ENCODE results near the gene CENPU.
"Not testable (repeated sequence)": the region's sequence is repeated elsewhere in the genome, so short reads cannot be mapped to it uniquely, and the experiment has no call there.

CENPU gene

DNA sequence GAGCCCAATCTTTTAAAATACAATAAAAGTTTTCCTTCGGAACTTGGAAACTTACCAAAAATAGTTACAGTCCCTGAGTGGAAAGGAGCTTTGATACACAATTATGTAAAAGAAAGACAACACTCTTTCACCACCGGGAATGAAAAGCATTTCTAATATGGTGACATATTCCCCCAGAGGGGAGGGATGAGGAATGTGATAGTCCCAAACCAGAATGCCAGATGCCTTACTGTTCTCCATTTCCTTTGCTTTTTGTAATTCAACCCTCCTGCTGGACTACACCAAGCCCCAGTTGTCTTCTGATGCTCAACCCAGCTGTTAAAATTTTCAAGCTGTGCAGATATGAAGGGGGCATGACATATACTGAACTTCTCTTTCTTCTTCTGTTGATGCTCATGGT lies 80.2 kb downstream of the CENPU start:
- DNase-seq (ENCODE audit: low read depth in 1 of 2, low spot score in 1 of 2) = no peak
- Histone ChIP-seq H3K27ac (replicated peaks) (no peak overlapping the region), H3K4me3 (replicated peaks; ENCODE audit: insufficient read depth, low read length) (no peak overlapping the region), H3K27me3 (ENCODE audit: insufficient read depth, poor library complexity, severe bottlenecking) (no peaks in the 10 kb centered on the region)
- no peak for TF ChIP-seq GABPA (IDR thresholded peaks at IDR 0.05; ENCODE audit: low read depth)
- no peak for TF ChIP-seq POLR2AphosphoS5 (IDR thresholded peaks at IDR 0.05; ENCODE audit: low read depth)
- TF ChIP-seq, protein P1, sequence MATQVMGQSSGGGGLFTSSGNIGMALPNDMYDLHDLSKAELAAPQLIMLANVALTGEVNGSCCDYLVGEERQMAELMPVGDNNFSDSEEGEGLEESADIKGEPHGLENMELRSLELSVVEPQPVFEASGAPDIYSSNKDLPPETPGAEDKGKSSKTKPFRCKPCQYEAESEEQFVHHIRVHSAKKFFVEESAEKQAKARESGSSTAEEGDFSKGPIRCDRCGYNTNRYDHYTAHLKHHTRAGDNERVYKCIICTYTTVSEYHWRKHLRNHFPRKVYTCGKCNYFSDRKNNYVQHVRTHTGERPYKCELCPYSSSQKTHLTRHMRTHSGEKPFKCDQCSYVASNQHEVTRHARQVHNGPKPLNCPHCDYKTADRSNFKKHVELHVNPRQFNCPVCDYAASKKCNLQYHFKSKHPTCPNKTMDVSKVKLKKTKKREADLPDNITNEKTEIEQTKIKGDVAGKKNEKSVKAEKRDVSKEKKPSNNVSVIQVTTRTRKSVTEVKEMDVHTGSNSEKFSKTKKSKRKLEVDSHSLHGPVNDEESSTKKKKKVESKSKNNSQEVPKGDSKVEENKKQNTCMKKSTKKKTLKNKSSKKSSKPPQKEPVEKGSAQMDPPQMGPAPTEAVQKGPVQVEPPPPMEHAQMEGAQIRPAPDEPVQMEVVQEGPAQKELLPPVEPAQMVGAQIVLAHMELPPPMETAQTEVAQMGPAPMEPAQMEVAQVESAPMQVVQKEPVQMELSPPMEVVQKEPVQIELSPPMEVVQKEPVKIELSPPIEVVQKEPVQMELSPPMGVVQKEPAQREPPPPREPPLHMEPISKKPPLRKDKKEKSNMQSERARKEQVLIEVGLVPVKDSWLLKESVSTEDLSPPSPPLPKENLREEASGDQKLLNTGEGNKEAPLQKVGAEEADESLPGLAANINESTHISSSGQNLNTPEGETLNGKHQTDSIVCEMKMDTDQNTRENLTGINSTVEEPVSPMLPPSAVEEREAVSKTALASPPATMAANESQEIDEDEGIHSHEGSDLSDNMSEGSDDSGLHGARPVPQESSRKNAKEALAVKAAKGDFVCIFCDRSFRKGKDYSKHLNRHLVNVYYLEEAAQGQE (IDR thresholded peaks at IDR 0.05; ENCODE audit: insufficient replicate concordance, low read depth) = no peak
- no peak for TF ChIP-seq SPI1 (IDR thresholded peaks at IDR 0.05; ENCODE audit: borderline replicate concordance, low read depth)
- TF ChIP-seq, protein P2, sequence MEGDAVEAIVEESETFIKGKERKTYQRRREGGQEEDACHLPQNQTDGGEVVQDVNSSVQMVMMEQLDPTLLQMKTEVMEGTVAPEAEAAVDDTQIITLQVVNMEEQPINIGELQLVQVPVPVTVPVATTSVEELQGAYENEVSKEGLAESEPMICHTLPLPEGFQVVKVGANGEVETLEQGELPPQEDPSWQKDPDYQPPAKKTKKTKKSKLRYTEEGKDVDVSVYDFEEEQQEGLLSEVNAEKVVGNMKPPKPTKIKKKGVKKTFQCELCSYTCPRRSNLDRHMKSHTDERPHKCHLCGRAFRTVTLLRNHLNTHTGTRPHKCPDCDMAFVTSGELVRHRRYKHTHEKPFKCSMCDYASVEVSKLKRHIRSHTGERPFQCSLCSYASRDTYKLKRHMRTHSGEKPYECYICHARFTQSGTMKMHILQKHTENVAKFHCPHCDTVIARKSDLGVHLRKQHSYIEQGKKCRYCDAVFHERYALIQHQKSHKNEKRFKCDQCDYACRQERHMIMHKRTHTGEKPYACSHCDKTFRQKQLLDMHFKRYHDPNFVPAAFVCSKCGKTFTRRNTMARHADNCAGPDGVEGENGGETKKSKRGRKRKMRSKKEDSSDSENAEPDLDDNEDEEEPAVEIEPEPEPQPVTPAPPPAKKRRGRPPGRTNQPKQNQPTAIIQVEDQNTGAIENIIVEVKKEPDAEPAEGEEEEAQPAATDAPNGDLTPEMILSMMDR (IDR thresholded peaks at IDR 0.05; ENCODE audit: insufficient read depth, low read length) = no peak

DNA sequence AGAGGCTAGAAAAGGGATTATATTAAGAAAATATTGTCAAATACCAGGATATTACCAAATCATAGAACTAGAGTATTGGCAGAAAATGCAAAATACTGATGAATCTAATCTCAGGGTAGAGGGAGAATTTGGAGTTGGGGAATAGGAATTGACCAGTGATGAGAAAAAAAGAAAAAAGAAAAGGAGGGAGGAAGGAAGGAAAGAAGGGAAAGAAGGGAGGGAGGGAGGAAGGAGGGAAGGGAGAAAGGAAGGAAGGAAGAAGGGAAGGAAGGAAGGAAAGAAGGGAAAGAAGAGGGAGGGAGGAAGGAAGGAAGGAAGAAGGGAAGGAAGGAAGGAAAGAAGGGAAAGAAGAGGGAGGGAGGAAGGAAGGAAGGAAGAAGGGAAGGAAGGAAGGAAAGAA lies 81.2 kb downstream of the CENPU start:
- not testable (repeated sequence) for H3K27me3 ChIP-seq (ENCODE audit: insufficient read depth, poor library complexity, severe bottlenecking); H3K27ac ChIP-seq (replicated peaks); H3K4me3 ChIP-seq (replicated peaks; ENCODE audit: insufficient read depth, low read length); DNase-seq (ENCODE audit: low read depth in 1 of 2, low spot score in 1 of 2)

DNA sequence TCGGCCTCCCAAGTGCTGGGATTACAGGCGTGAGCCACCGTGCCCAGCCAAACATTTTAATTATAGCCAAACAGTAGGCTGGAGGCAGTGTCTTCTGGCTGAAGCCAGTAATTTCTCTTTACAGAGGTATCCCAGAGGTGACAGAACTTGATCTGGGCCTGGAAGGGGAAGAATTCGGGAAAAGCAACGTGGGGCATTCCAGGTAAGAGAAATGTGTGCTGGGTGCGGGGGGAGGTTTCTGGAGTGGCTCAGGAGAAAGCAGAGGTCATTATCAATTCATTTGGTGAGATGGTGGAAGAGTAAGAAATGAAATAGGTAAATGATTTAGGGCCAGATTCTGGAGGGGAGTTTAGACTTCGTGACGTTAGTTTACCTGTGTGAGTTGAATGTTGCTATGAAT lies 82.0 kb downstream of the CENPU start:
- TF ChIP-seq, protein P2 (IDR thresholded peaks at IDR 0.05; ENCODE audit: insufficient read depth, low read length) = no peak
- TF ChIP-seq SPI1 (IDR thresholded peaks at IDR 0.05; ENCODE audit: borderline replicate concordance, low read depth) = no peak
- TF ChIP-seq GABPA (IDR thresholded peaks at IDR 0.05; ENCODE audit: low read depth) = no peak
- TF ChIP-seq, protein P1 (IDR thresholded peaks at IDR 0.05; ENCODE audit: insufficient replicate concordance, low read depth) = no peak
- no peak for TF ChIP-seq POLR2AphosphoS5 (IDR thresholded peaks at IDR 0.05; ENCODE audit: low read depth)
- no peak for DNase-seq (ENCODE audit: low read depth in 1 of 2, low spot score in 1 of 2)
- Histone ChIP-seq H3K4me3 (replicated peaks; ENCODE audit: insufficient read depth, low read length) (no peak overlapping the region), H3K27ac (replicated peaks) (no peak overlapping the region), H3K27me3 (ENCODE audit: insufficient read depth, poor library complexity, severe bottlenecking) (no peaks in the 10 kb centered on the region)

DNA sequence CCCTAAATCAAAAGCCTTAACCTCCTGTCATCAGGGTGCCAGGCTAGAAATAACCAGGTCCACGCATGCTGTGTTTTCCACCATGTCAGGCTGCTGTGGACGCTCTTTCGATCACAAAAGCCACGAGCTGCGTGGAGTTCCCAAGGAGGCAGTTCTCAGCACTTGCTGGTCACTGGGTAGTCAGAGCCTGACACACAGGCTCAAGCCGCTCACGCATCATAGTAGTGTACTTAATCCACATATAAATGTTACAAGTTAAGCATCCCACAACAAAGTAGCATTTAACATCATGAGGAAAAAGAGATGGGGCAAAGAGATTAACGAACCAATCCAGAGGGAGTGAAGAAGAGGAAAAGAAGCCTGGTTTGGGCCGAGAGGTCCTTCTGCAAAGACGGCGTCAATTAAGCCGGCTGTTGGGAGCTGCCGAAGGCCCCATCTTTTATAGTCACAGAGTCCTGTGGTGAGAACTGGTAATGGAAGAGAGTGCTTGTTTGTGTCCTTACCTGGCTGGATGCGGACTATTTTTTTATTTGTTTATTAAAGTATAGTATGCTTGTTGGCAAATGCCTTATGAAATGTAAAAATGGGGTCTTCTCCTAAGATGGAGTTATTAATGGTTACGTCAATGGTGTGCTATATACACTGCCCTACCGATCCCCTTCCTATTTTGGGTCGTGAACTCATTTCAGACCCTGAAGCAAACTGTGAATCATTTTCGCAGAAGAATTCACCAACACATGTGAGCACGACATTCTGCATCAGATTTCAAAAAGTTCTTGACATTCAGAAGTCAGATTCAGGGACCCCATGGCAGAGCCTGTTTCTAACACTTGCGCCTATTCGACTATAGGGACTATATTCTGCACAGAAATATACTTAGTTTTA lies 83.7 kb downstream of the CENPU start:
- H3K27me3 ChIP-seq (ENCODE audit: insufficient read depth, poor library complexity, severe bottlenecking) = no peaks in the 10 kb centered on the region
- TF ChIP-seq, protein P2 (IDR thresholded peaks at IDR 0.05; ENCODE audit: insufficient read depth, low read length) = no peak
- peak; percentile 10; the same call in 1 of the 2 replicates for TF ChIP-seq POLR2AphosphoS5 (IDR thresholded peaks at IDR 0.05; ENCODE audit: low read depth)
- peak overlapping the region; percentile 78 for H3K4me3 ChIP-seq (replicated peaks; ENCODE audit: insufficient read depth, low read length)
- H3K27ac ChIP-seq (replicated peaks) = peak overlapping the region; percentile 88
- peak in 1 of 2 experiments; percentile 36 for DNase-seq (ENCODE audit: low read depth in 1 of 2, low spot score in 1 of 2)
